OCI-LY1 (cell line): ENCODE measurements around the gene PAK5.

Source experiments
- CTCF ChIP-seq: fragments of 200-600 bp; sonication (generic), shearing (Covaris generic); IDR thresholded peaks from 2 replicates; pipeline ENCODE4 v1.5.1; 2017; ENCODE audit warnings: mild to moderate bottlenecking, antibody characterized with exemption, low read length, moderate library complexity, mixed read lengths
- EZH2 ChIP-seq: fragments of 200-600 bp; sonication (generic), shearing (Covaris generic); IDR thresholded peaks from 2 replicates; pipeline ENCODE4 v1.8.0; 2017; ENCODE audit warnings: borderline replicate concordance, mixed run types, mild to moderate bottlenecking, antibody characterized with exemption, low read length, moderate library complexity, mixed read lengths

- TF ChIP-seq CTCF = no peak
- no peak for TF ChIP-seq EZH2
Observed at GRCh38 chr20:9515741-9516233, 323.1 kb downstream of the PAK5 start.
